ENCODE measurements around the gene FMNL1.

DNA sequence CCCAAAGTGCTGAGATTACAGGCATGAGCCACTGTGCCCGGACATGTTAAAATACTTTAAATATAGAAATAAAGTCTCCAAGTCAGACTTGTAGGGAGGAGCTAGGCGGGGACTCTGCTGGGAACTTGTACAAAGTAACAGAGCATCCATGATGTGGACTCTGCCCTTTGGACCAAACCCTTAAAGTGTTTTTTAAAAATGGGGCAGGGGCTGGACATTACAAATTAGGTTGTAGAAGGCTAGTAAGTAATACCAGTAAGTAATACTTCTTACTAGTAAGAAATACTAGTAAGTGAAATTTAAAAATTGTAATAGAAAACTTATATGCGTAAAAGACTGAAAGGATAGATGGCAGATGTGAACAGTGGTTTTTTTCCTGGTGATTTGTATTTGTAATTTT is 49.9 kb downstream of the FMNL1 start:
- TF ChIP-seq POLR2AphosphoS5 (IDR thresholded peaks at IDR 0.05; ENCODE audit: low read depth, low read length), result no peak
- TF ChIP-seq POLR2A (IDR thresholded peaks at IDR 0.05; ENCODE audit: low read depth, low read length), result no peak
